HUES6 (cell line): ENCODE results near the gene PIGZ.

Experiments used
- H3K27ac ChIP-seq: 2 replicates; pipeline ENCODE4 v1.7.0; 2013; ENCODE audit warnings: low read depth, mild to moderate bottlenecking, low read length, inconsistent platforms
- H3K27me3 ChIP-seq: 2 replicates; pipeline ENCODE4 v1.6.1; 2013; ENCODE audit warnings: low read length; ENCODE audit not compliant: control insufficient read depth, insufficient read depth
- H3K36me3 ChIP-seq: 2 replicates; pipeline ENCODE4 v1.6.1; 2013; ENCODE audit warnings: low read length; ENCODE audit not compliant: control insufficient read depth, insufficient read depth
- H3K4me1 ChIP-seq: 2 replicates; pipeline ENCODE4 v1.6.1; 2013; ENCODE audit warnings: low read length; ENCODE audit not compliant: control insufficient read depth, insufficient read depth
- H3K4me3 ChIP-seq: 2 replicates; pipeline ENCODE4 v1.5.1; 2013; ENCODE audit warnings: low read depth, low read length
- H3K9ac ChIP-seq: one replicate; pipeline ENCODE4 v1.6.1; 2013; ENCODE audit warnings: mild to moderate bottlenecking, low read length
- H3K9me3 ChIP-seq: 2 replicates; pipeline ENCODE4 v1.6.1; 2013; ENCODE audit warnings: low read depth, low read length; ENCODE audit not compliant: control insufficient read depth, insufficient read depth

The PIGZ gene

GRCh38 chr3:196927571-196928453 lies 40.8 kb downstream of the PIGZ start:
- Histone ChIP-seq H3K4me1 (peaks cover 8% of the 10 kb centered on the region; the same call in 1 of the 2 replicates), H3K4me3 (no peak overlapping the region), H3K36me3 (peaks cover 44% of the 10 kb centered on the region), H3K27me3 (no peaks in the 10 kb centered on the region), H3K9me3 (no peaks in the 10 kb centered on the region), H3K27ac (0 out of 2 replicates have a peak overlapping the region, but pooled peaks have one; percentile 9), H3K9ac (no peak overlapping the region)

- Histone ChIP-seq H3K9ac (no peak overlapping the region), H3K9me3 (no peaks in the 10 kb centered on the region), H3K4me1 (no peaks in the 10 kb centered on the region), H3K36me3 (peaks cover 12% of the 10 kb centered on the region), H3K27me3 (no peaks in the 10 kb centered on the region), H3K4me3 (no peak overlapping the region), H3K27ac (no peak overlapping the region)
These were observed 47.9 kb downstream of the PIGZ start for GRCh38 chr3:196920733-196921132.

GRCh38 chr3:196918968-196919367 lies 49.7 kb downstream of the PIGZ start:
- Histone ChIP-seq H3K27ac (no peak overlapping the region), H3K4me1 (no peaks in the 10 kb centered on the region), H3K27me3 (no peaks in the 10 kb centered on the region), H3K4me3 (no peak overlapping the region), H3K9me3 (no peaks in the 10 kb centered on the region), H3K36me3 (peaks cover 24% of the 10 kb centered on the region), H3K9ac (no peak overlapping the region)

- H3K36me3 ChIP-seq, result peaks cover 17% of the 10 kb centered on the region
- no peak overlapping the region for H3K9ac ChIP-seq
- no peak overlapping the region for H3K27ac ChIP-seq
- H3K4me3 ChIP-seq, result no peak overlapping the region
- no peaks in the 10 kb centered on the region for H3K27me3 ChIP-seq
- H3K9me3 ChIP-seq, result no peaks in the 10 kb centered on the region
- H3K4me1 ChIP-seq, result no peaks in the 10 kb centered on the region
These were observed 51.6 kb downstream of the PIGZ start for GRCh38 chr3:196916995-196917394.

- peaks cover 17% of the 10 kb centered on the region for H3K36me3 ChIP-seq
These were observed 52.4 kb downstream of the PIGZ start for GRCh38 chr3:196916221-196916620.

GRCh38 chr3:196915375-196915774 lies 53.3 kb downstream of the PIGZ start:
- Histone ChIP-seq H3K4me1 (no peaks in the 10 kb centered on the region), H3K9me3 (no peaks in the 10 kb centered on the region), H3K4me3 (no peak overlapping the region), H3K27ac (no peak overlapping the region), H3K27me3 (no peaks in the 10 kb centered on the region), H3K9ac (no peak overlapping the region), H3K36me3 (peaks cover 17% of the 10 kb centered on the region)

More at GRCh38 chr3:196916221-196916620, 52.4 kb downstream of the PIGZ start:
- no peak overlapping the region for H3K9ac ChIP-seq
- H3K27me3 ChIP-seq, result no peaks in the 10 kb centered on the region
- no peak overlapping the region for H3K27ac ChIP-seq
- H3K4me1 ChIP-seq, result no peaks in the 10 kb centered on the region
- no peak overlapping the region for H3K4me3 ChIP-seq
- H3K9me3 ChIP-seq, result no peaks in the 10 kb centered on the region

GRCh38 chr3:196914866-196915265 lies 53.8 kb downstream of the PIGZ start:
- Histone ChIP-seq H3K4me3 (no peak overlapping the region), H3K9me3 (no peaks in the 10 kb centered on the region), H3K36me3 (peaks cover 17% of the 10 kb centered on the region), H3K4me1 (no peaks in the 10 kb centered on the region), H3K27me3 (no peaks in the 10 kb centered on the region), H3K27ac (no peak overlapping the region), H3K9ac (no peak overlapping the region)

GRCh38 chr3:196903740-196904139 lies 64.9 kb downstream of the PIGZ start:
- Histone ChIP-seq H3K27ac (no peak overlapping the region), H3K27me3 (no peaks in the 10 kb centered on the region), H3K4me1 (no peaks in the 10 kb centered on the region), H3K9me3 (no peaks in the 10 kb centered on the region), H3K9ac (no peak overlapping the region), H3K36me3 (peaks cover 71% of the 10 kb centered on the region), H3K4me3 (no peak overlapping the region)

- no peak overlapping the region for H3K27ac ChIP-seq
- H3K9me3 ChIP-seq, result no peaks in the 10 kb centered on the region
- H3K27me3 ChIP-seq, result no peaks in the 10 kb centered on the region
- H3K4me1 ChIP-seq, result no peaks in the 10 kb centered on the region
- peaks cover 68% of the 10 kb centered on the region for H3K36me3 ChIP-seq
- H3K4me3 ChIP-seq, result no peak overlapping the region
- no peak overlapping the region for H3K9ac ChIP-seq
These were observed 66.3 kb downstream of the PIGZ start for GRCh38 chr3:196902296-196902695.

DNA sequence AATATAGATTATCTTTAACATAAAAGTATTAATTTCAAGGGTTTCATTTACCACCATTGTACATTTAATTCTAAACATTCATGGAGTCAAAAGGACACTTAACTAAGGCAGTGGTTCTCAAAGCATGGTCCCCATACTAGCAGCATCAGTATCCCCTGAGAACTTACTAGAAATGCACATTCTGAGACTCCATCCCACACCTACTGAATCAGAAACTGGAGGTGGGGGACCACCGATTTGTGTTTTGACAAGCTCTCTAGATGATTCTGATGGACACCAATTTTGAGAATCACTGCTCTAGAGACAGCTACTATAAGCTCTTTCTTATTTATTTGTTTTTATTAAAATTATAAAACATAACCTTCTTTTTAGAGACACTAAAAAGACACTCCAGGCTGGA lies 66.9 kb downstream of the PIGZ start:
- Histone ChIP-seq H3K27ac (no peak overlapping the region), H3K9me3 (no peaks in the 10 kb centered on the region), H3K27me3 (no peaks in the 10 kb centered on the region), H3K9ac (no peak overlapping the region), H3K36me3 (peaks cover 66% of the 10 kb centered on the region), H3K4me1 (no peaks in the 10 kb centered on the region), H3K4me3 (no peak overlapping the region)
